HG03045 (cell line): ENCODE data around the gene UBE2D1.
"Not testable (repeated sequence)": the region's sequence is repeated elsewhere in the genome, so short reads cannot be mapped to it uniquely, and the experiment has no call there.

Experiments used
- ATAC-seq: cut with Tn5 transposase; IDR thresholded peaks from one replicate; pipeline ENCODE4 v1.9.1; 2021; ENCODE audit warnings: mild to moderate bottlenecking, moderate library complexity; ENCODE audit not compliant: unreplicated experiment

UBE2D1 gene

DNA sequence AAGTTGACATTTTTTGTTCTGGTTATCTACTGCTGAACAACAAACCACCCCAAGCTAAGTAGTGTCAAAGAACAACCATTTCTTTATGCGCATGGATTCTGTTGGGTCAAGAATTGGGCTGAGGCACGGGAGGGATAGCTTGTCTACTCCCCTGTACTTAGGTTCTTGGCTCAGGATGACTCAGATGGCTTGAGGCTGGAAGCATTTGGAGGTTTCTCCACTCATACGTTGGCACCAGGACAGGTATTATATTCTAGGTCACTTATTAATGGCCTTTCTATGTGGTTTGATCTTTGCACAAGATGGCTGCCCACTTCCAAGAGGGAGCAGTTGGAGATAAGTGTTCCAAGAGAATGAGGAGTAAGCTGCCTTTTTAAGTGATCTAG, 38.6 kb downstream of the UBE2D1 start:
- no peak for ATAC-seq

DNA sequence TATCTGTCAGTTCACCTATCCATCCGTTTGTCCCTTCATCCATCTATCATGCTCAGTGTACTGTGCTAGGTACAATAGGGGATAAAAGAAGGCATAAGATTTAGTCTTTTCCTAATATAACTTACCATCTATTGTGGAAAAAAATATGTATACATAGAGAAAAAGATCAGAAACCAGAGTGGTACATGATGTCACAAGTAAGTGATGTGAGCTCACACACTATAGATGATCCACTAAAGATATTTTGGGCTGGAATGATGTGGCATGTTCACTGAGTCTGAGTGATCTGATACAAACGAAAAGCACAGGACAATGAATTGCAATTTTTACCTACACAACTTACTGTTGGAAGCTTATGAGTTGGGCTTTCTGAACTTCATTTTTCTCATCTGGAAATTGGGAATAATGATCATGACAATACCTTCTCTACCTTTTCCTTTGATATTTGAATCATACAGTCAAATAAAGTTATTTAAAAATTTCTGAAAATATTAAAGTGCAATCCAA, 47.7 kb downstream of the UBE2D1 start:
- no peak for ATAC-seq

DNA sequence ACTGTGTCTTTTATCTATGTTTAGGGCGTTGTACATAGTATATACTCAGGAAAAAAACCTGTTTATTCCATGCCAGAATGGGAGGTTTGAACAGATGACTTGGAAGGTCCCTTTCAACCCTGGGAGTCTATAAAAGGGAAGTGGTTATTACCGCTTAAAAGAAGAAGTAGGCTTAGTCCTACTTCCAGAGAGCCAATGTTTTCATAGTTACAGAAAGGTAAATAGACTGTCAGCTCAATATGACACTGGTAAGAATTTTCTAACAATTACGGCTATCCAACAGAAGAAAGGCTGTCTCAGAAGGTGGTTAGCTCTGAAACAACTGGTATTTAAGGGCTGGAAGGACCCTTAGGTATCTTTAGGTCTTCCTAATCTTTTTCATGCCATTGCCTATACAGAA, 49.3 kb downstream of the UBE2D1 start:
- ATAC-seq, result peak; percentile 56

DNA sequence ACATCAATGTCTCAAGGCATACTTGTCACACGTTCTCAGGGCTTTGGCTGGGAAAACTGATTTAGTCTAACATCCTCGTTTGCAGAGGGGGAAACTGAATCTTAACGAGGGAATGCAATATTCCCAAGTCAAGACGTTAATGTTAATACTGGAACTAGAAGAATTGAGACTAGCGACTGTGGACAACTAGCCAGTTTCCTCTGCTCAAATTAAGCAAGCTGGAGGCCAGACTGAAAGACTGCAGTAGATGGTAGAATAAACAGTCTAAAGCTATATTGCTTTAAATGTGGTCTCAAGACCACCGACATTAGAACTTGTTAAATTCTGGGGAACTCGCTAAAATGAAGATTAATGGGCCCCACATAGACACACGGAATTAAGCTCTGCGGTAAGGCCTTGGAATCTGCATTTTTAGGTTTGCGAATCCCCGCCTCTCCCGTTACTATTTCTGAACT, 49.8 kb downstream of the UBE2D1 start:
- ATAC-seq, result no peak

DNA sequence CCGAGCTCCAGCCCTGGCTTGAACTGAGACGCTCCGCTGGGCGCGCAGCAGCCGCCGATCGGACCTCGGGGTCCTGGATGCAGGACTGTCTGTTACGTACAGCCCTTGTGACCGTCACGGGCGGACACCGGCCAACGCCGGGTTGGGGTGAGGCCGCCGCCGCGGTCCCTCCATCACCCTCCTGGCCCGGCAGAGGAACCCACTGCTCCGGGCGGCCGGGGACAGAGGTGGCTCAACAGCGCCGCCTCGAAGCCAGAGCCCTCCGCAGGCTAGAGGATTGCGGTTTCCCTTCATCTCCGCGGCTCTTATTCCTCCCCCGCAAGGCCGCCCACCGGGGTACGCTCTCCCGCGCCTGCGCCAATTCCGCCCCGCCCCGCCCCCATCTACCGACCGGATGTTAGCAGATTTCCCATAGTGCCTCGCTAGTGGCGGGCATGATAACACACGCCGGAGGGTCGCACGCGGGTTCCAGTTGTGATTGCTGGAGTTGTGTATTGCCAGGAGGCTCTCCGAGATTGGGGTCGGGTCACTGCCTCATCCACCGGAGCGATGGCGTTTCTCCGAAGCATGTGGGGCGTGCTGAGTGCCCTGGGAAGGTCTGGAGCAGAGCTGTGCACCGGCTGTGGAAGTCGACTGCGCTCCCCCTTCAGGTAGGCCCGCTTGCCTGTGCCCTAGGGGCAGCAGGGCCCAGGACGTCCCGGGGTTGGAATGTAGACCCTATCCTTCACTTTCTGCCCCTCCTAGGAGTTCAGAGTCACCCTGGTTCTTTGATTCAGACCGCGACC, 50.4 kb downstream of the UBE2D1 start, which contains the start of gene TFAM:
TSS of gene TFAM (plus strand) at position 412 of the 785 bp plus-strand sequence. CDS start at position 550, 138 bp downstream.
- peak; percentile 85 for ATAC-seq

DNA sequence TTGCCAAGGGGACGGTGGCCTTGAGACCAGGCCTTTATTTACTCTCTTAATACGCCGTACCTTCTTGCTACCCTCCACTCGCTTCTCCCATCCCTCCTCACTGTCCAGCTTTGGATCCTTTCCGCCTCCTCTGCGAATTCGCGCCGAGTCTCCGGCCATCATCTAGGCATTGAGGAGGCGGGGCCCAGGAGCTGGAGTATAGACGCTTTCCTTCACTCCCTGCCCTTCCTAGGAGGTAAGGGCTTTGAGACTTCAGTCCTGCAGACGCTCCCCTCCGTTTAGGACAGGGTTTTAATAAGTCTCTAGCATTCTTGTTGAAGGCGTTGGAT, 50.9 kb downstream of the UBE2D1 start:
- no peak for ATAC-seq

DNA sequence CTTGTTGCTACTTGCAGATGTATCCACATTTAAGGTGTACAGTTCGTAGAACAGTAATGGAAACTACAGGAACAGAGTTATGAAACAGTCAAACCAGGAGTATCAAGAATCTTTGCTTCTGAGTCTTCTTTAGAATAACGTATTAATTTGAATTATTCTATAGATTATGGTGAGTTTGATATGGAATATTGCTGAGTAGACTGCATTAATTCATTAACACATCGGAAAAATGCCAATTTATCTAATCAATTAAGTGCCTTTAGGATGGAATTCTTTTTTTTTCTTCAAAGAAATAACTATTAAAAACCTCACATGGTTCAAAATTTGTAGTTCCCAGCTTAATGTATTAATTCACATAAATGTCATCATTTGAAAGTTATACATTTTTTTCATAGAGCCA, 54.2 kb downstream of the UBE2D1 start:
- no peak for ATAC-seq

DNA sequence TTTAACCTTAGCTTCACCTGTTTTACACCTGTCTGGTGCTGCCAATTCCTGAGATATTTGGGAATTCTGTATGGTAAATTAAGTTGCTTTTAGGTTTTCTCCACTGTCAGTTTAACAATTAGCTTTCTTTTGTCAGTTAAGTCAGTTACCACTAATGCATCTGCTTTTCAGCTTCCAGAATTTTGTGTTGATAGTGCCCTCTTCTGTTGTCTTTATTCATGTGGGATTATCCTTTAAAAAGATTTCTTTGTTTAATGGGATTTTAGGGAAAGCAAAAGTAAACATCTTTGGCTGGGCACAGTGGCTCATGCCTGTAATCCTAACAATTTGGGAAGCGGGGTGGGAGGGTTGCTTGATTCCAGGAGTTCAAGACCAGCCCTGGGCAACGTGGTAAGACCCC, 58.5 kb downstream of the UBE2D1 start:
- ATAC-seq, result no peak

DNA sequence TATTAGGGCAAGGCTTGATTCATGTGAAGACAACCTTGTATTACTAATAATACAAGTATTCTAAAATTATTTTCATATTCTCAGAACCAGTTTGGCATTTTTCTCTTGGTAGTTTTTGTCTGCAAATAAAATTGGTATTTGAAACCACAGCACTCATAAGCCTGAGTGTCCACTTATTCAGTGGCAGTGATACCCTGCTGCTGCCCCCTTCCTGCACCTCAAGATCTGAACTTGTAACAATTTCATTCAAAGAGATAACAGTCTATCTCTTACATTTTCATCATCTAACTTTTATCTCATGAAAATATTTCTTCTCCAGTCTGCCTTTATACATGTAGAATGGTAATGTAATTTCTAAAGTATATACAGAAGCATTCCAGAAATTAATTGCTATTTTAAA, 59.7 kb downstream of the UBE2D1 start:
- no peak for ATAC-seq

DNA sequence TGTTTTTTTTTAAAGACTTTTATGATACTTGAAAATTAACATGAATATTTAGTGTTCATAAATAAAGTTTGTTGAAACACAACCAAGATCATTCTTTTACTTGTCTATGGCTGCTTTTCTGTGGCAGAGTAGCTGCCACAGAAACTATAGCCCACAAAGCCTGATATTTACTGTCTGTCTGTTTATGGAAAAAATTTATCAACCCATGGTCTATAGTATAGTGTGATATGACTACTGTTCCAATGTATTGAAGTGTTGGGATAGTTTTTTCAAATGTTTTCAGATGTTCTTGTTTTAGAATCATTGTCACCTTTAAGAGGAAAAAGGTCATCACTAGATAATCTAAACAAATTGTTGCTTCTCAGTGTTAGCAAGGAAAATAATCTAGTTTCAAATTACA, 61.3 kb downstream of the UBE2D1 start:
- ATAC-seq, result no peak

DNA sequence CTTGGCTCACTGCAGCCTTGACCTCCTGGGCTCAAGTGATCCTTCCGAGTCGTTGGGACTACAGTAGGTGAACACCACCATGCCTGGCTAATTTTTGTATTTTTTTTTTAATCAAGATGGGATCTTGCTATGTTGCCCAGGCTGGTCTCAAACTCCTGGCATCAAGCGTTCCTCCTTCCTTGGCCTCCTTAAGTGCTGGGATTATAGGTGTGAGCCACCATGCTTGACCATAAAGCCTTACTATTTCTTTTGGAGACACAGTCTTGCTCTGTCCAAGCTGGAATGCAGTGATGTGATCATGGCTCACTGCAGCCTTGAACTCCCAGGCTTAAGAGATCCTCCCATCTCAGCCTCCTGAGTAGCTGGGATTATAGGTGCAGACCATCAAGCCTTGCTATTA, 63.0 kb downstream of the UBE2D1 start:
- ATAC-seq, result no peak

DNA sequence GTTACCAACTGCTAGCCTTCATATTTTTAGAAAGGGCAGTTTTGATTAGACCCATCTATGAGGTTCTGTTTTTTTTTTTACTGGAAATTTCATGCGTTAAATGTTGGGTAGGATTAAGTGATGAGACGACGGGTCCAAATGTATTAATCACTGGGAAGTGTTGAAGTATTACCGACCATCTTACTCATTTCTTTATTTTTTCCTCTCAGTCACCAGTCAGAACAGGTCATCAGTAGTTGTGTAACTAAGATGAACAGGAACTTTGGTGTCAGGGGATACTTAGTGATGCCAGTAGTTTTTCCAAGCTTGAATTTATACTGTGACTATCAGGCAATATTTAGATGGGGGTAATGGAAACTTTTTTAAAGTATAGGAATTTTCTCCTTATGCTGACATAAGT, 64.6 kb downstream of the UBE2D1 start:
- no peak for ATAC-seq

DNA sequence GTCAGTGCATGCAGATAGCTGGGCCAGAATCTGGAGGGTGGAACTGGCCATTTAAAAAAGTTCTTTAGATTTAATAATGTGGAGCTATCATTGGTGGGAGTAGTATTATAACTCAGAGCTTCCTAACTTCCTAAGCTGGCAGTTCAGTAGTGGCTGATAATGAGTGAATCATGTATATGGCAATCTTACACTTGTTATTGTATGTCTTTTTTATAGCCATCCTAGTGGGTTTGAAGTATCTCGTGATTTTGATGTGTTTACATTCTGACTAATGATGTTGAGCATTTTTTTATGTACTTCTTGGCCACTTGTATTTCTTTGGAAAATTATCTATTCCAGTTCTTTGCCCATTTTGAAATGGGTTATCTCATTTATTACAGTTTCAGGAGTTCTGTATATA, 65.8 kb downstream of the UBE2D1 start:
- ATAC-seq, result no peak

DNA sequence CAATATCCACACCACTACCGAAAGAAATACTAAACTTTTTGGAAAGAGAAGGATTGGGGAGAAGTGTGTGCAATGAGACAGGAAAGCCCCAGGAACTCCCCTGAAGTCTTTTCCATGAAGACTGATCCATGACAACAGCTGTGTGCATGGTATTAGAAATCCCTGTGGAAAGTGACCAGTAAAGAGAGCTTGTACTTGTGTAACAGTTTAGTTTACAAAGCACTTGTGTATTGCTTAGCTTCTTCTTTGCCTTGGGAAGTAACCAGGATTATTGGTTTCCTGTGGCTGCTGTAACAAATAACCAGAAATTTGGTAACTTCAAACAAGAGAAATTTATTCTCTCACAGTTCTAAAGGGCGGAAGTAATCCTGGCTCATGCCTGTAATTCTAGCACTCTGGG, 69.2 kb downstream of the UBE2D1 start:
- ATAC-seq, result no peak

DNA sequence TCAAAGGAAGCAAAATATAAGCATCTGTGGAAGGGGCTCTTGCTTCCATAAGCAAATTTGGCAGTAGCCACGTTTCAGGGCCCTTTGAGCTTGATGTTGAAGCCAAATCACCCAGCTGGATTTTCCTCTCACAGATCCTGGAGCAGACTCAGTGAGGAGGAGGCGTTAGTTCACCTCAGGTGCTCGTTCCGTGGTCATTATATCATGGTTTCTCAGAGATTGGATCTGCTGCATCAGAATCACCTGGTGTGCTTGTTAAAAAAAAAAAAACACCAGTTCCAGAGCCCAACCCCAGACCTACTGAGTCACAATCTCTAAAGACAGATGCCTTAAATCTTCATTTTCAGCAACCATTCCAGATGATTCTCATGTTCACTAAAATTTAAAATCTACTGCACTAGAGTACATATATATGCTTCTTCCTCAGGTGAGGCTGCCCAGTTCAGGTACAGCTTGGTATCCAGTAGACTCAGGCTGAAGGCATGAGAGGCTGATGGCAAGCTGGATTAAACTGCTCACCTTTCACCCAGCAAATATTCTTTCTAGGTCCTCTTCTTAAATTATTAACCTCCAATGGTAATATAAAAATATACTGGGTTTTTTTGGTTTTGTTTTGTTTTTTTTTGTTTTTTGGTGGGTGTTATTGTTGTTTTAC, 75.3 kb downstream of the UBE2D1 start:
- ATAC-seq, result no peak

DNA sequence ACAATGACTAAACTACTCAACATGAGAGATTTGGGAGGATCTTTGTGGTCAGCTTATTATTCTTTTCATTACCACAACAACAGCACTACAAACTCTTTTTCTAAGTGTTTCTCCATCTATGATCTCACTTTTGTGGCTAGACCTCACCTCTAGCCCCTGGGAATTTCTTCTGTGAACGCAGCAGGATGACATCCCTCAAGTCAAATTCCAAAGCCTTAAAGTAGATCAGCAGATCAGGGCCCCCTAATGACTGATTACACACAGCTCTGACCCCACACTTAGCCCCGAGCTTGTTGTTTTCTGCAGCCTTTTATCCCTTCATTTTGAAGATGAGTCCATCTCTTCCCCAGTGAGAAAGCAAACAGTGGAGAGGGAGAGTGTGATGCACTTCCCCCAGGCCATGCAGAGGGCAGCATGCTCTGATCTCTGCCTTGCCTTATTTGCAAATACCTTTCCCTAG, 77.7 kb downstream of the UBE2D1 start:
- ATAC-seq, result no peak

DNA sequence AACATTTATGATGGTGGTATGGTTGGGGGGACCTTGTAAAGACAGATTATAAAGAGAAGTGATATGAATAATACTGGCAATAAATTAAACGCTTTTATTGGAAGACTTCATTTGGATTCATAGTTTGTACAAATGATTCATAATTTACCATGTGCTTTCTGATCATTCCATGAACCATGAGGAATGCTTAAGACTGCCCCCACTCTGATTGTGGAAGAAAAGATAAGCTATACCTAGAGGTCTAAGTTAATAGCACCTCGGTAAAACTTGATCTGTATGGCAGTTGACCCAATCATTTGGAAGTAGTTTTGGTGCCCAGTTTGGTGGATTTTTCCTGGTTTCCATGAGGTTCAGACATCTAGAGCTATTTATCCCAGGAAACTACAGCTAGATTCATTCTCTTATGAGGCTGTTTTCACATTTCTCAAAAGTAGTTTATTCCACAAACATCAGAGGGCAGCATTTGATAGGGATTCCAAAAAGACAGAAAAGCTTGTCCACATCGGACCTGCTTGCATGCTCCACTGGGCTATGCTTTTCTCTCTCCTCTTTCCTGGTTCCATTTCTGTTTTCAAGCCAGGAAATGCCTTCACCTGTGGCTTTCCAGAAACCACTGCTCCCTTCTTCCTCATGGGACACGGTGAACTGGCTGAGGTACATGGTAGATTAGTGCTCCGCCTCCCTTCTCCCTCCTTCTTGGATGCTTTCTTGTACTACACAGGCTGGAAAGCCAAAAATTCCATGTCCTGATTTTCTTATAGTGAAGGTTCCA, 79.7 kb downstream of the UBE2D1 start:
- no peak for ATAC-seq

DNA sequence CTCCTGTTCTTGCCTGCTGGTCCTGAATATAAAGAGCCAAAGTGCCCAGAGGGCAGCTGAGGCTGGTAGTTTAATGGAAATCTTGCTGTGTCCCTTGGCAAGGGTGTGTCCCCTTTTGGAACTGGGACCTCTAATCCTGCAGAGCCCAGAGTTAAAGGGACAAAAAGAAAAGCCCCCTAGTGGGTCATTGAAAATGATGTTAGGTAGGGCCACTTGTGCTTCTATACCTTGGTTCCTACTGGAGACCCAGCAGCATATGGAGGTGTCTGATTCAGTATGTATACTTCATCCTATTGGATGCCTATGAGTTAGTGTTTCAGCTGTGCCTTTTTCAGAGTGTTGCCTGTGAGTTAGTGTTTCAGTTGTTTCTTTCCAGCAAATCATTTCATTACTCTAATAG, 81.0 kb downstream of the UBE2D1 start:
- no peak for ATAC-seq

DNA sequence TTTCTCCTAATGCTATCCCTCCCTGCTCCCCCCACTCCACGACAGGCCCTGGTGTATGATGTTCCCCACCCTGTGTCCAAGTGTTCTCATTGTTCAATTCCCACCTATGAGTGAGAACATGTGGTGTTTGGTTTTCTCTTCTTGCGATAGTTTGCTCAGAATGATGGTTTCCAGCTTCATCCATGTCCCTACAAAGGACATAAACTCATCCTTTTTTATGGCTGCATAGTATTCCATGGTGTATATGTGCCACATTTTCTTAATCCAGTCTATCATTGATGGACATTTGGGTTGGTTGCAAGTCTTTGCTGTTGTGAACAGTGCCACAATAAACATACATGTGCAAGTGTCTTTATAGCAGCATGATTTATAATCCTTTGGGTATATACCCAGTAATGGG, 83.1 kb downstream of the UBE2D1 start:
- ATAC-seq, result not testable (repeated sequence)
